GM15510 (cell line): ENCODE results near the gene LNPEP.

Experiments
- POLR2A ChIP-seq: IDR thresholded peaks from 3 replicates; pipeline ENCODE4 v1.6.1; 2011; ENCODE audit warnings: borderline replicate concordance; ENCODE audit not compliant: insufficient read length; ENCODE audit errors: extremely low read depth

LNPEP gene

DNA sequence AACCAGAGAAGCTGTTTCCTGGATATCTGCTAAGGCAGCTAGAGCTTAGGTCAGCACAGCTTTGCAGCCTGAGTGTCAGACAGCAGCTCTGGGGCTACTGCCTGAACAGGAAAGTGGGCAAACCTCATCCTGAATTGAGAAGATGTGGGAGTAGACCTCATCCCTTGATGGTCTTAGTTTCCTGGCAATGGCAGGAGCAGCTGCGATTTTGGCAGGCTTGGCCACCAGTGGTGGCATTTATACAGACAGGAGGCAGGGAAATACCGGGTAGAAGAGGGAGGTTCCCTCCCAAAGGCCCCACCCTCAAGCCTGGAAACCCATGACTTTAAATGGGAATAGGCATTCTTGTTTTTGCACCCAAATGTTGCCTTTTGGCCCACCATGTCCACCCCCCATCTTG is 136.8 kb downstream of the LNPEP start:
- TF ChIP-seq POLR2A: no peak

DNA sequence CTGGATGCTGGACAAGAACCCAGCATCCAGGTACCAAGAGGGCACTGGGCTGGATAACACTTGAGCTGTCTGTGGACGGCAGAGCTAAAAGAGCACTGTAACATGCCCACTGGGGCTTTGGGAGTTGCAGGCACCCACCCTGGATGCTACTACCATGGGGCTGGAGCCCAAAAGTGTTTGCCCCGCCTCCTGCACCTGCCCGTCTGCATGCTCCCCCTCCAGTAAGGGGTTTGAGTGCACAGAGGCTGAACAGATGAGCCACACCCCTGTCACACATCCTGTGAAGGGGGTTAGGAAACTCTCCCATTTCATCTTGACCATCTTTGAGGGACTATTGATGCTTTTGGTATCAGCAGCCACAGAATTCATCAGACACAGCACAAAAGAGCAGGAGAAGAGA is 137.5 kb downstream of the LNPEP start:
- TF ChIP-seq POLR2A: no peak

DNA sequence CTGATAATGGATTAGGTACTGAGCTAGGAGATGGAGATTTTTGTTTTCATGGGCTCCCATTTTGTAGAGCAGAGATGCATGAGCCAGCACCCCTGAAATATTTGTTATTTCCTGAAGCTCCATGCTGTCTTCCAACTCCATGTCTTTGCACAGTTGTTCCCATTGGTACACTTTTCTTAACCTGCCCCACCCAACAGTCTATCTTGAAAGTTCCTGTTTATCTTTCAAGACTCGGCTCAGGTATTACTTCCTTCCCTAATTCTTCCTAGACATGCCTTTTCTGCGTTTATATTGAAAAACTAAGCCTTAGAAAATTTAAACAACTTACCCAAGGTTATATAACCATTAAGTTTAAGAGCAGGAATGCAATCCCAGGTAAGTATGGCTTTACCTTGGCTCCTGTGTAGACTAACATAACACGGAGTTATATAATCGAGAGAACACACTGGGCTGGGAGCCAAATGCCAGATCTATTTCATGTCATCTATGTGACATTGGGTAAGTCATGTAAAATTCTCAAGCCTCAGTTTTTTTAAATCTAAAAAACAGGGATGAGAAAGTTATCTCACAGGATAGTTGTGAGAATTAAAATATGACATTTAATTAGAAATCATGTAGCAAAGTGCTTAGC is 139.1 kb downstream of the LNPEP start:
- TF ChIP-seq POLR2A: no peak

DNA sequence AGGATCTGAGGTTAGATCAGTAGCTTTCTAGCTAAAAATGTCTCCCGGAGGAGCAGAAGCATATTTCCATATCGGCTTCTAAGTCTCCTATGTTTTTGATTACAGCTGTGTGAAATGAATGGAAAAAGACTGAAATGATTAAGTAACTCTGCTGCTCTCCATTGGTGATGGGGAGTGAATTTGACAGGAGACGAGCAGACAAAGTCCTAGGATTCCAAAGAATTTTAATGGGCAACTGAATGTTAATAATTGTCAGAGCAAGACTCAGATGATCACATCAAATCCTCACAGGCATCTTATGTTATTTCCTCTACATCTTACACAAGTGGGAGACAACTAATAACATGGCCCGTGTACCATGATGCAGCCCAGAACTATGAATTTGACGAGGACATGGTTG is 139.8 kb downstream of the LNPEP start:
- TF ChIP-seq POLR2A: no peak

DNA sequence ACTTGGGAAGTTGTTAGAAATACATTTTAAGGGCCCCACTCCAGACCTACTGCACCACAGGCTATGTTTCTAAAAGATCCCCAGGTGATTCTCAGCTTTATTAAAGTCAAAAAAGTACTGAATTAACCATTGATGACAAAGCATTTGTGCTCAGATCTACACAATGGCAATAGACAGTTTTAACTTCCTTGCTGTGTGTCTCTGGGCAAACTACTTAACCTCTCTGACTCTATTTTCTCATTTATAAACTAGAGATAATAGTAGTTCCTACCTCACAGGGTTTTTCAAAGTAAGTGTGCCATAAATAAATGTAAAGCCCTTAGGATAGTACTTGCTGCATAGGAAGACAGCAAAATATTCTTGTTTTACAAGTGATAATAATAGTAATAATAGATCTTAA is 140.2 kb downstream of the LNPEP start:
- TF ChIP-seq POLR2A: no peak

DNA sequence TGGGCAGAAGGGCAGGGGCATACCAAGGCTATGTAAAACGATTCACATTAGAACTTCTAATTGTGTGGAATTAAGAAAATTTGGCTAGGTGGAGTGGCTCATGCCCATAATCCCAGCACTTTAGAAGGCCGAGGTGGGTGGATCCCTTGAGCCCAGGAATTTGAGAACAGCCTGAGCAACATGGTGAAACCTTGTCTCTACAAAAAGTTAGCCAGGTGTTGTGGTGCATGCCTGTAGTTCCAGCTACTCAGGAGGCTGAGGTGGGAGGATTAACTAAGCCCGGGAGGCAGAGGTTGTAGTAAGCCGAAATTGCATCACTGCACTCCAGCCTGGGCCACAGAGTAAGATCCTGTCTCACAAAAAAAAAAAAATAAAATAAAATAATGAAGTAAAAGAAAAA is 141.4 kb downstream of the LNPEP start:
- no peak for TF ChIP-seq POLR2A

DNA sequence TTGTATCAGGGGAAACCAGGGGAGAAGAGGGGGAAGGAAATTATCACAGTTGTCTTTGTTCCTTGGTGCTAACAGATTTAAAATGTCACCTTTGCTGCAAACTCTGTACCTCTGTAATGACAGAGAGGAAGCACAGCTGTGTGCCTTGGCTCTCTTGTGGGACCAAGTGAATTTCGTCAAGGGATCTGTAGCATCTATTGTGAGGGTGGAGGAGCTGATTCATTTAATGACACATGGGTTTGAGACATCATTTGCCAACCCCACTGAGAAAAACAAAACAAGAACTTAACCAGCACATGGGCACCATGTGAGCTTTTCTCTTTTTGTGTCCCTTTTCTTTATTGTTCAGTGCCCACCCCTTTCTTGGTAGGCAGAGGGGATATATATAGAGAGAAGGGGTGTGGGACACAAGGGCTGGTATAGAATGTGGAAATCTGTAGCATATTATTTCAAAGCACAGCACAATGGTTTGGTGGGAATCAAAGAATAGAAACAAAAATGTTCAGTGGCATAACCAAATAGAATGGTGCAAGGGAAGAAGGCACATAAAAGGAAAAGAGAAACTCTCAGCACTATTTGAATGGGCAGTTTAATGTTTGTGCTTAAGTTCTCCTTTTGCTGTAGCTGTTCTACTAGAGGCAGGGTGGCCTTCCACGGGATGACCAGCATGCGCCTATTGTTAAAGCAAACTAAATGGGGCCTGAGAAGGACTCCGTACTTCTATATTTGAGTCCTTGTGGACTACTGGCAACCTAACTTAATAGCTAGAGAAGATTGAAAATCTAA is 143.3 kb downstream of the LNPEP start:
- TF ChIP-seq POLR2A: no peak

DNA sequence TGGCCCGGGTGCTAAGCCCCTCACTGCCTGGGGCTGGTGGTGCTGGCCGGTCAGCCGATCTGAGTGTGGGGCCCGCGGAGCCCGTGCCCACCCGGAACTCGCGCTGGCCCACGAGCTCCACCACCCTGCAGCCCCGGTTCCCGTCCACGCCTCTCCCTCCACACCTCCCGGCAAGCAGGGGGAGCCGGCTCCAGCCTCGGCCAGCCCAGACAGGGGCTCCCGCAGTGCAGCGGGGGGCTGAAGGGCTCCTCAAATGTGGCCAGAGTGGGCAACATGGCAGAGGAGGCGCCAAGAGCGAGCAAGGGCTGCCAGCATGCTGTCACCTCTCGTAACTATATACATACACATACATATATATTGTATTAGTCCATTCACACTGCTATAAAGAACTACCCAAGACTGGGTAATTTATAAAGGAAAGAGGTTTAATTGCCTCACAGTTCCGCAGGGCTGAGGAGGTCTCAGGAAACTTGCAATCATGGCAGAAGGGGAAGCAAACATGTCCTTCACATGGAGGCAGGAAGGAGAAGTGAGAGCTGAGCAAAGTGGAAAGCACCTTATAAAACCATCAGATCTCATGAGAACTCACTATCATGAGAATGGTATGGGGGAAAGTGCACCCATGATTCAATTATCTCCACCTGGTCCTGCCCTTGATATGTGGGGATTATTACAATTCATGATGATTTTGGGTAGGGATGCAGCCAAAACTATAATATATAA is 149.7 kb downstream of the LNPEP start:
- TF ChIP-seq POLR2A: no peak
